SH-SY5Y (cell line): ENCODE measurements around the gene TMED4.
A peak's percentile ranks its signal among the peaks of the same experiment; 100 is the strongest.

Experiments
- GATA2 ChIP-seq: IDR thresholded peaks from 2 replicates; pipeline ENCODE4 v1.6.1; 2011; ENCODE audit warnings: mild to moderate bottlenecking, low read depth, low read length
- GATA3 ChIP-seq: IDR thresholded peaks from 2 replicates; pipeline ENCODE4 v1.6.1; 2011; ENCODE audit warnings: low read depth, mild to moderate bottlenecking, low read length, moderate library complexity

The TMED4 gene

DNA sequence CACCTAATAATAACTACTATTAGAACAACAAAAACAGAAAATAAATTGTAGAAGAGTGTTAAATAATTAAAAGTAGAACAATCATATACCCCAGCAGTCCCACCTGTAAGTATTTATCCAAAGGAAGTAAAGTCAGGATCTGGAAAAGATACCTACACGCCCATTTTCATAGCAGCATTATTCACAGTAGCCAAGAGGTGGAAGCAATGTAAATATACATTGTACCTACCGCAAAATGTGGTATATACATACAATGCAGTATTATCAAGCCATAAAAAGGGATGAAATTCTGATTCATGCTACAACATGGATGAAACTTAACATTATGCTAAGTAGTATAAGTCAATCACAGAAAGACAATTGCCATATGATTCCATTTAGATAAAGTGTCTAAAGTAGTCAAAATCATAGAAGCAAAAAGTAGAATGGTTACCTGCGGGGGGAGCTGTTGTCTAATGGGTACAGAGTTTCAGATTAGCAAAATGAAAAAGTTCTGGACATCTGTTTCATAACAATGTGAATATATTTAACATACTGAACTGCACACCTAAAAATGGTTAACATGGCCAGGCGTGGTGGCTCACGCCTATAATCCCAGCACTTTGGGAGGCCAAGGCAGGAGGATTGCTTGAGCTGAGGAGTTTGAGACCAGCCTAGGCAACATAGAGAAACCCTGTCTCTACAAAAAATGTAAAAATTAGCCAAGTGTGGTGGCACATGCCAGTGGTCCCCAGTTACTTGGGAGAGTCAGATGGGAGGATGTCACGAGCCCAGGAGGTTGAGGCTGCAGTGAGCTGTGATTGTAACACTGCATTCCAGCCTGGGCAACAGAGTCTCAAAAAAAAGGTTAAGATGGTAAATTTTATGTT is 6.0 kb upstream of the TMED4 start:
- no peak for TF ChIP-seq GATA3
- no peak for TF ChIP-seq GATA2

DNA sequence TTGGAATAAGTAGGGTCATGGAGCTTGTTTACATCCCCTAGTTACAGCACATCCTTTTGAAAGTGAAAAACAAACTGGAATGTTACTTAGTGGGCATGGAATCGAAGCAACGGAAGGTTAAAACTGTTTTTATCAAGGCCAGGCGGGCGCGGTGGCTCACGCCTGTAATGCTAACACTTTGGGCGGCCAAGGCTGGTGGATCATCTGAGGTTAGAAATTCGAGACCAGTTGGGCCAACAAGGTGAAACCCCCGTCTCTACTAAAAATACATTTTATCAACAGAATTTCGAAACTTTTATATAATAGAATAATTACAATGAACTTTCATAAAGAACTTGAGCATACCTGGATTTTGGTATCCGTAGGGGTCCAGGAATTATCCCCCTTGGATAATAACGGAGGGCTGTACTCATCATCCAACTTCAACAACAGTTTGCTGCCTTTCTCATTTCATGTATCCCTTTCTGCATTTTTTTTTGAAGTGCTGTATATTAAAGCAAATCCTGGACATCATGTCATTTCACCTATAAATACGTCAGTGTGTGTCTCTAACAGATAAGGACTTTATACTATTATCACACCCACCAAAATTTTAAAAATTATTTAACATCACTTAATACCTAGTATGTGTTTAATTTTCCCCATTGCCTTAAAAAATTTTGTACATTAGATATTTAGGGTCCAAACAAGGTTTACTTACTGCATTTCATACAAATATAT is 1.3 kb upstream of the TMED4 start:
- TF ChIP-seq GATA3 (no peak), GATA2 (no peak)

DNA sequence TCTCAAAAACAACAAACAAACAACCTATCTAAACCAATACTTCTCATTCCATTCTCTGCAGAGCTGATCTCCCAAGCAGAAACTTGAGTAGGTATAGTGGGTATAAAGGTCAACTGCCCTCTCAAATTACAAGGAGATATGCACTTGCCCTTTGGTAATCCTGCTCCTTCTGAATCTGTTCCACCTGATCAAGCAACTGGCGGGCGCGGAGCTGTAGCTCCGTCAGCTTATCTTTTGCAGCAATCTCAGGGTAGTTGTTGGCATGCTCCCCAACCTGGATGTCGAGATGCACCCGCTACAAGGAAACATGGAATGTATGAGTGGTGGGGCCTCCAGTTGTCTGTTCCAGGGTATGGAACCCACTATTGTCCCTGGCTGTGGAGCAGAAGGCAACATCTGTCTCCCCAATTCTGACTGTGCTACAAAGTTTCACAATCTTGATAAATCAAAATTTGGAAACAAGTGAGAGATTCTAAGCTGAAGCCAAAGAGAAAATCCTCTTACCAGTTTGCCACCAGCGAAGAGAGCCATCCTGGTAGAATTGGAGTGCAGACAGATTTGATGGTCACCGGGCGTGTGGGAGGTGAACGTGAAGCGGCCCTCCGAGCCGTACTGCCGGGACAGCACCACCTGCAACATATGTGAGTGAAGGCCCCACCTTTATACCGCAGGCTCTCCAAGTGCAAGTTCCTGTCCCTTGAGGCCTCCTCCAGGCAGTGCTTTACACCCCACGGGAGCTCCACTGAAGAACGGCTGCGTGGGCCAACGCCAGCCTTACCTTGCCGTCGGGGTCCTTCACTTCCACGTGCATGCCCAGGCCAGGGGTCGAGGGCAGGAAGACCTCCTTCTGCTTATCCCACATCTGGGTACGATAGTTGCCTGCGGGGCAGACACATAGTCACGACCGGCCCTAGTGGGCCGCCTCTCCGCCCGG is 819 bp downstream of the TMED4 start:
- TF ChIP-seq GATA3, result no peak
- peak; percentile 67 for TF ChIP-seq GATA2

DNA sequence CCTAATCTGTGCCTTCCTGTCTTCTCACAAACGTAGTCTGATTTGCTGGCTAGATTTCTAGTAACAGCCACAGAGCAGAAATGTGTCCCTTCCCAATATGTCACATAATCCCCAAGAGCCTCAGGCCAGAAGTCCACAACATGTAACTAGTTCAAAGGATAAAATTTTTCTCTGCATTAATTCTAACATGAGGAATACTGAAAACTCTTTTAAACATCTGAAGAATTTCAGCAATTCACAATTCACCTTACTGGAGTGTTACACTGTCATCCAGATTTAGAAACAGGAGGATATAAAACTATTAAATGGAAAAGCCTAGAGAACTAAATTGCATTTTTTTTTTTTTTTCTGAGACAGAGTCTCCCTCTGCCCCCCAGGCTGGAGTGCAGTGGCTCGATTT is 5.8 kb downstream of the TMED4 start:
- TF ChIP-seq GATA3 (no peak), GATA2 (no peak)

DNA sequence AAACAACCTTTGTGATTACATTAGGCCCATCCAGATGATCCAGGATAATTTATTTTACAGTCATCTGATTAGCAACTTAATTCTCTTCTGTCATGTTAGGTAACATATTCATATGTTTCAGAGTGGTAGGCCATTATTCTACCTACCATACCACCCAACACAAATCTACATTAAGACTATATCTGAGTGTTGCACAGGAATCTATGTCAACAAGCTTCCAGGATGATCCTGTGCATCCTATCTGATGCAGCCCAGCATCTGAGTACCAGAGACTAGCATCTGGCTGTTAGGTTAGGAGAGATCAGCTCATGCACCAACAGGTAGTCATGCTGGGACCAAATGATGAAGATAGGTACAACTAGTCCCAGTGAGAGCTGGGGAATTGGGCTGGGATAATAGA is 7.0 kb downstream of the TMED4 start:
- TF ChIP-seq GATA2 (no peak), GATA3 (no peak)

DNA sequence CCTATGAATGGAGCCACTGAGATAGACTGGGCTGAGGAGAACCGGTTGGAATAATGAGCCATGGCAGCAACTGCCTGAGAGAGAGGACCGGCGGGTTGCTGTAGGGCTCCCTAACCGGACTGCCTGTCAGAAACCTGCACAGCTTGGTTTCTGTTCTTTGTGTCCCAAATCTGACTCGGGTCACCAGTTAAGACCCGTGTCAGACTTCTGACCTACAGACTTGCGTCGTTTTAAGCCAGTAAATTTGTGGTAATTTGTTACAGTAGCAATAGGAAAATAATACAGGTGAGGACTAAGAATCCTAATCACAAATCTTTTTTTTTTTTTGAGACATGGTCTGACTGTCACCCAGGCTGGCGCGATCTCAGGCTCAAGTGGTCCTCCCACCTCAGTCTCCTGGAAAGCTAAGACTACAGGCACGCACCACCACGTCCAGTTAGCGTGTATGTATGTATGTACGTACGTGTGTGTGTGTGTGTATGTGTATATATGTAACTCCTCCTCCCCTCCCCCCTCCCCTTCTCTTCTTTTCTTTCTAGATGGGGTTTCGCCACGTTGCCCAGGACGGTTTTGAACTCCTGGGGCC is 7.7 kb downstream of the TMED4 start:
- TF ChIP-seq GATA3 (no peak), GATA2 (no peak)

DNA sequence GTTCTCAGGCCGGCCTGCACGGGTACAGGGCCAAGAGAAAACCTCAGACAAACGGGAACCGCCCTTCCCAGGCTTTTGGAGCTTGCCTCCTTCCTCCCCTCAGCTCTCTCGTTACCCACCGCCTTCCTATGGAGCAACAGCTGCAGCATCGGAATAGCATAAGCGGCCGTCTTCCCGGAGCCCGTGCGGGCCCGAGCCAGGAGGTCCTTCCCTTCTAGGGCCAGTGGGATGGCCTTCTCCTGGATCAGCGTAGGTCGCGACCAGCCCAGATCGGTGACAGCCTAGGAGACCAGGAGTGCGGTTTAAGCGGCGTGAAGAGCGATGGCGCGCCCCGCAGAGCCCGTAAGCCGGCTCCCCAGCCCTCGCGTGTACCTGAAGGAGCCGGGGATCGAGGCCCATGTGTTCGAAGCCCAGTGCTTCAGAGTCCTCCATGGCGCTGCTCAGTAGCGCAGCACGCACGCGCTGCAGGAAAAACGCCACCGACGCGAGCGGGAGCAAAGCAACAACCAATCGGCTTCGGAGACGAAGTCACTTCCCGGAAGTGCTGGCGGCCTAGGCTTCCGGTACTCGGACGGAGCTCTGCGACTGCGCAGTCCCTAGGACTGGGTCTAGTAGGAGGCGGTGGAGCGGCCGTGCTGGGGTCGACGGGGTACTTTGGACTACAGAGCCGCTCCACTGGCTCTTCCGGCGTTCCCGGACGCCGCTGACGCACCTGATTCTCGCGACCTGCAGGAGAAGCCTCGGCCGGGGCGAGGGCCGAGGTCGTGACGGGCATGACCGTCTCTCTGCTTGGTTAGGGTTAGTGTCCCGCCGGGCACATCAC is 8.4 kb downstream of the TMED4 start, which contains the start of gene DDX56:
TSS of gene DDX56 (minus strand) at position 445 of the 823 bp plus-strand sequence. CDS start at position 432, 13 bp downstream.
- no peak for TF ChIP-seq GATA3
- no peak for TF ChIP-seq GATA2

DNA sequence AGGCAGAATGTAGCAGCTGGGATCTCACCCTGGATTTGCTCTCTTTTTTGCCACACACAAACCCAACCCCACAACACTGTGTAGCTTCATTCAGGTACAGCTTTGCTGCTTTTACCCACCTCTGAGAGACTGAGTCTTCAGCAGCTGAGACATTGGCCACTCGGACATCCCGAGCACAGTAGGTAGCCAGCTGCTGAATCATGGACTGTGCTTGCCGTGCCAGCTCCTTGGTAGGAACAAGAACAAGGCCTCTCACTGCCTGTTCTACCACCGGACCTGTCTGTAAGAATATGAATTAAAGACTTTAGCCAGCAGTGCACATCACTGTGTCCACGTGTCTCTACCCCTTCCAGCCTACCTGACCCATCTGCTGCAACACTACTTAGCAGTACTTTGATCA is 9.3 kb downstream of the TMED4 start:
- no peak for TF ChIP-seq GATA2
- no peak for TF ChIP-seq GATA3

DNA sequence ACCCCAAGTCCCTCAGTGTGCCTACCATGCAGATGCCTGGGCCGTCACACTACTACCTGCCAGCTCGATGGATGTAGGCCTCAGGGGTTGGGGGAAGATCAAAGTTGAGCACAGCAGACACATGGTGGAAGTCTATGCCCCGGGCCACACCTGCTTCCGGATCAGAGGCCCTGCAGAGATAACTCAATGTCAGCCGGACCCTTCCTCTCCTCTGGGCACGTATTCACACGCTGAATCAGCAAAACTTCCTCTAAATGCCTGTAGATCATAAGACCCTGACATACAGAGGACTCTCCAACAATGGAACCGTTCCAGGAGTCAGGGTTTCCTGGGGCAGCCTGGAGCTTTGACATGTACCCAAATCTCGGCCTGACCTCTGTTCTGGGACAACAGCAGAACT is 12.1 kb downstream of the TMED4 start:
- TF ChIP-seq GATA3 (no peak), GATA2 (no peak)

DNA sequence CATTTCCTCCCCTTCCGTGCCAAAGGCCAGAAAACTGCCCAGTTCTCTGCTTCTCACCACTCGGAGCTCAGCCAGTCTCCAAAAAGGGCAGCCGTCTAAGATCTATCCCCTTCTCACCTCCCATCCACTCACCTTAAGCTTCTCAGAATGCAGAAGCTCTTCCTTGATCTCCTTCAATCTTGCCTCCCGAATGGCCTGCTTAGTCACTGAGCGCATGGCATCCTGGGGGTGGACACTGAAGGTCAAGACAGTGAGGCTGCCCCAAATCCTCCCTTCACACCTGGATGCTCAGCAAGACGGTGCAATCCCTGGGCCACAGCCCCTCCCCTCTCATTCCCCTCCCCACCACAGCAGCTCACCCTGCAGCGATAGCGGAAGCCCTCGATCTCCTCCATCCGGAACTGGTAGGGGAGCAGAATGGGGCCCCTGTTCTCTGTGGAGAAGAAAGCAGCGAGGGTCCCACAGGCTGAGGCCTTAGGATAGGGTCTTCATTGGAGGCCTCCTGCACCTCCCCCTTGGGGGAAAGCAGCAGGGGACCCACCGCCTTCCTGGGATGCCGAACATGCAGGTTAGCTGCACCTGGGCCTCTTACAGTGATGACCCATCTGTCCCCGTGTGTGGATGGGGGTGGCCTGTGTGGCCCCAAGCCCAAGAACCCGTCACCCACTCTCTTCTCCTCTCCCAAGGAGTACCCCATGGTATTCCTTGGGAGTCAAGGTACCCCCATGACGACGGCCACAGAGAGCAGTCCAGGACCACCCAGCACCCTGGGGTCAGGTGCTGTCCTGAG is 13.1 kb downstream of the TMED4 start:
- TF ChIP-seq GATA3, result no peak
- TF ChIP-seq GATA2, result no peak

DNA sequence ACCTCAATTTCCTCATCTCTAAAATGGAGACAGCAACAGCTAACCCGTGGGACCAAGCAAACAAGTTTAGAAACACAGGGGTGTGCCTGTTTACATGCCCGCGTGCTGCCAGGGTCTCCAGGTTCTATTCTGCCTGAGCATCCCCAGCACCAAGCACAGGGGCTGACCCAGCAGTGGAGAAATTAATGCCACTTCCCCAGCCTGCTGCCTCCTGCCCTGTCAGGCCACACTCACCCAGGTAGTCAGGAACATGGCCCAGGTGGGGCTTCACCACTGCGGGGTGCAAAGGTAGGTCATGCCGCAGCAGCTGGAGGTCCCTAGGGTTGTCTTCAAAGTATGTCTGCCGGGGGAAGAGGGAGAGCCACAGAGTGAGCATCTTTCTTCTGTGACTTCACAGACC is 14.1 kb downstream of the TMED4 start:
- no peak for TF ChIP-seq GATA2
- no peak for TF ChIP-seq GATA3

DNA sequence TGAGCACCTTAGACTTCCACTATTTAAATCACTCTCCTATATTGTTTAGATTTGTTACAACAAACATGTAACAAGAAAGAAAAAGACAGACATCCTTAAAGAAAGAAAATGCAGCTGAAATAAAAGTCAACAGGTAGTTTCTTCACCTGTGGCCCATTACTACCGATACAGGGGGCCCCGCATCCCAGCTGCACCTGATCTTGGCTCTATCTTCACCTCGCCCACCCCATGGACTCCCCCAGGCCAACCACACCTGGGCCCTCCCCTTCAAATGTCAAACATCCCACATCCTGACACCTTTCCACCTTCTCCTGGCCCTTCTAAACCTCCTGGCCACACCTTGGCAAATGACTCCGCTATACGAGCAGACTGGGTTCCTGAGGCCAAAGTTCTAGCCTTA is 15.4 kb downstream of the TMED4 start:
- TF ChIP-seq GATA3 (no peak), GATA2 (no peak)
